CD14-positive monocyte (primary cell): Measurements from ENCODE around the gene LRP8. TPM values are rescaled to one million over a fixed set of nuclear protein-coding genes. Genes with fewer than 3 reads are reported as not detected.

Experiments used
- DNase-seq, 3 donors: peaks; one replicate each; pipeline ENCODE4 v3.0.0-alpha.2; 2011 to 2022
- H2AFZ ChIP-seq: 2 replicates; pipeline ENCODE4 v1.6.0; 2012; ENCODE audit warnings: mild to moderate bottlenecking, low read depth, low read length, inconsistent platforms; ENCODE audit not compliant: insufficient read depth, poor library complexity, severe bottlenecking
- H3K27ac ChIP-seq, 2 donors: 1 replicate in 1 of 2; 2 replicates in 1 of 2; pipeline ENCODE4 v1.5.1; 2012 to 2013; ENCODE audit warnings: low read length in 2 of 2, control low read depth in 1 of 2, inconsistent platforms in 1 of 2, low read depth in 1 of 2, mild to moderate bottlenecking in 1 of 2
- H3K27me3 ChIP-seq, 2 donors: one replicate each; pipeline versions ENCODE4 v1.6.0 to v1.6.1; 2011 to 2013; ENCODE audit warnings: low read length in 2 of 2; ENCODE audit not compliant: control insufficient read depth in 2 of 2, insufficient read depth in 2 of 2
- H3K36me3 ChIP-seq, 2 donors: replicated peaks in 1 of 2; 1 replicate in 1 of 2; 2 replicates in 1 of 2; pipeline versions ENCODE4 v1.5.1 to v1.6.1; 2012 to 2013; ENCODE audit warnings: low read length in 2 of 2, control low read depth in 1 of 2, inconsistent platforms in 1 of 2, mild to moderate bottlenecking in 1 of 2; ENCODE audit not compliant: insufficient read depth in 2 of 2, control insufficient read depth in 1 of 2
- H3K4me1 ChIP-seq, 2 donors: 1 replicate in 1 of 2; 2 replicates in 1 of 2; pipeline versions ENCODE4 v1.5.1 to v1.6.1; 2012 to 2013; ENCODE audit warnings: low read length in 2 of 2, control low read depth in 1 of 2, inconsistent platforms in 1 of 2, mild to moderate bottlenecking in 1 of 2, moderate library complexity in 1 of 2; ENCODE audit not compliant: insufficient read depth in 2 of 2, control insufficient read depth in 1 of 2
- H3K4me2 ChIP-seq: replicated peaks from 2 replicates; pipeline ENCODE3; 2012; ENCODE audit warnings: low read length, moderate library complexity, mild to moderate bottlenecking; ENCODE audit not compliant: poor library complexity, severe bottlenecking; ENCODE audit errors: extremely low read depth
- H3K4me3 ChIP-seq, 3 experiments: fragments of 200-600 bp in 1 of 3; sonication (generic) in 1 of 3; replicated peaks in 1 of 3; 1 replicate in 2 of 3; 2 replicates in 1 of 3; pipeline ENCODE4 v1.5.1; 2011 to 2013; ENCODE audit warnings: low read length in 3 of 3, mild to moderate bottlenecking in 3 of 3, control low read depth in 2 of 3, low read depth in 2 of 3, inconsistent platforms in 1 of 3, moderate library complexity in 1 of 3
- H3K79me2 ChIP-seq: 2 replicates; pipeline ENCODE4 v1.6.0; 2012; ENCODE audit warnings: mild to moderate bottlenecking, control low read depth, inconsistent platforms, low read length, moderate library complexity; ENCODE audit not compliant: insufficient read depth
- H3K9ac ChIP-seq: 2 replicates; pipeline ENCODE4 v1.6.0; 2017; ENCODE audit warnings: low read length, mild to moderate bottlenecking; ENCODE audit not compliant: insufficient read depth, poor library complexity, severe bottlenecking
- H3K9me3 ChIP-seq, 2 donors: replicated peaks in 1 of 2; 1 replicate in 1 of 2; 2 replicates in 1 of 2; pipeline versions ENCODE4 v1.5.1 to v1.6.1; 2012 to 2013; ENCODE audit warnings: low read length in 2 of 2, control low read depth in 1 of 2; ENCODE audit not compliant: control insufficient read depth in 1 of 2, insufficient read depth in 1 of 2
- H4K20me1 ChIP-seq: 2 replicates; pipeline ENCODE4 v1.6.0; 2012; ENCODE audit warnings: mild to moderate bottlenecking, low read length, control low read depth, moderate library complexity; ENCODE audit not compliant: insufficient read depth
- H3K27ac Mint-ChIP-seq, 7 donors: one replicate each; pipeline ENCODE4 v1.8.0; 2020; ENCODE audit warnings: mild to moderate bottlenecking in 7 of 7, mixed read lengths in 7 of 7, moderate library complexity in 6 of 7, inconsistent platforms in 2 of 7
- H3K27me3 Mint-ChIP-seq, 3 donors: one replicate each; pipeline ENCODE4 v1.8.0; 2021 to 2022; ENCODE audit warnings: low read depth in 3 of 3, mild to moderate bottlenecking in 3 of 3, mixed read lengths in 3 of 3, moderate library complexity in 3 of 3, inconsistent platforms in 1 of 3
- H3K36me3 Mint-ChIP-seq, 2 donors: one replicate each; pipeline ENCODE4 v1.8.0; 2020; ENCODE audit warnings: mixed read lengths in 2 of 2, inconsistent platforms in 1 of 2, mild to moderate bottlenecking in 1 of 2
- H3K4me1 Mint-ChIP-seq: one replicate; pipeline ENCODE4 v1.8.0; 2020; ENCODE audit warnings: mild to moderate bottlenecking, mixed read lengths
- H3K4me3 Mint-ChIP-seq, 2 donors: one replicate each; pipeline ENCODE4 v1.8.0; 2020; ENCODE audit warnings: mild to moderate bottlenecking in 2 of 2, mixed read lengths in 2 of 2, moderate library complexity in 1 of 2
- H3K9me3 Mint-ChIP-seq, 7 donors: one replicate each; pipeline ENCODE4 v1.8.0; 2020 to 2022; ENCODE audit warnings: mixed read lengths in 7 of 7, mild to moderate bottlenecking in 6 of 7, moderate library complexity in 6 of 7, inconsistent platforms in 2 of 7
- WGBS: methylation state at CpG from one replicate; pipeline ENCODE4 v1.1.5; 2013; ENCODE audit warnings: missing lambda C conversion rate; ENCODE audit not compliant: insufficient coverage; 5-methylcytosine and 5-hydroxymethylcytosine counted together
- intact Hi-C, 2 donors: fragments of 100-400 bp; cut with micrococcal nuclease; formaldehyde crosslinking; loops; one replicate each; pipeline versions ENCODE4 v1.15.0 to v1.15.1; 2023
- polyA plus RNA-seq, 3 donors: library from polyadenylated mRNA; depleted of rRNA in 1 of 3; unstranded in 2 of 3; stranded (reverse) in 1 of 3; fragments of 300-500 nt in 2 of 3; fragments of >200 nt in 1 of 3; fragmentation: Illumina TruSeq in 2 of 3; gene quantifications; 1 replicate in 2 of 3; 2 replicates in 1 of 3; pipeline ENCODE4 v1.2.3, GENCODE V29; 2012 to 2021
- TF ChIP-seq, protein P1 (sequence below): fragments of 200-600 bp; IDR thresholded peaks from one replicate; pipeline ENCODE4 v1.8.0; 2022; ENCODE audit warnings: antibody characterized with exemption, mild to moderate bottlenecking

Gene LRP8
- polyA plus RNA-seq, 3 donors, result 0.76 to 11.3 (median 0.95) TPM

DNA sequence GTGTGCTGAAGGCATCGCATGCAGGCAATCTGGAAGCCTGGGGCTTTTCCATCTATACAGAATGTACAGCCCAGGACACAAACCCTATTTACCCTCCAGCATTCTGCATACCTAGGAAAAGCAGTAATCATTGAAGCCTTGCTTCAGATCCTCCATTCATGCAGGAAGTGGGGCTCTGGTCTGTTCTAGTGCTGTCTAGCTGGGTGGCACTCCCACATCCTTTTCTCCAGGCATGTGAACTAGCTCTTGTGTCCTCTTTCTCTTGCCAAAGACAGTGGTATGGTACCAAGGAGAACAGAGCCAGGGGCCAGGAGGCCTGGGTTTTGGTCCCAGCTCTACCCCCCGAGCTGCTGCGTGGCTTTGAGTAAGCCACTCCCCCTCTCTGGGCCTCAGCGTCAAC lies 21.7 kb downstream of the LRP8 start:
- 100% methylated on average over 2 of the region's 4 CpGs for WGBS
- Histone ChIP-seq H3K4me2 (no peak overlapping the region), H3K9ac (no peak overlapping the region), H3K79me2 (peaks cover 18% of the 10 kb centered on the region), H3K27ac (peak overlapping the region in 1 of 2 donors; percentile 16), H3K27me3 (no peaks in the 10 kb centered on the region), H3K4me1 (no peaks in the 10 kb centered on the region), H3K4me3 (no peak overlapping the region), H2AFZ (no peak overlapping the region), H3K9me3 (no peaks in the 10 kb centered on the region), H4K20me1 (no peaks in the 10 kb centered on the region), H3K36me3 (peaks cover 6 to 27% of the 10 kb centered on the region in 2 donors)
- H3K36me3 Mint-ChIP-seq, result peaks cover 10 to 53% of the 10 kb centered on the region in 2 donors
- TF ChIP-seq, protein P1, sequence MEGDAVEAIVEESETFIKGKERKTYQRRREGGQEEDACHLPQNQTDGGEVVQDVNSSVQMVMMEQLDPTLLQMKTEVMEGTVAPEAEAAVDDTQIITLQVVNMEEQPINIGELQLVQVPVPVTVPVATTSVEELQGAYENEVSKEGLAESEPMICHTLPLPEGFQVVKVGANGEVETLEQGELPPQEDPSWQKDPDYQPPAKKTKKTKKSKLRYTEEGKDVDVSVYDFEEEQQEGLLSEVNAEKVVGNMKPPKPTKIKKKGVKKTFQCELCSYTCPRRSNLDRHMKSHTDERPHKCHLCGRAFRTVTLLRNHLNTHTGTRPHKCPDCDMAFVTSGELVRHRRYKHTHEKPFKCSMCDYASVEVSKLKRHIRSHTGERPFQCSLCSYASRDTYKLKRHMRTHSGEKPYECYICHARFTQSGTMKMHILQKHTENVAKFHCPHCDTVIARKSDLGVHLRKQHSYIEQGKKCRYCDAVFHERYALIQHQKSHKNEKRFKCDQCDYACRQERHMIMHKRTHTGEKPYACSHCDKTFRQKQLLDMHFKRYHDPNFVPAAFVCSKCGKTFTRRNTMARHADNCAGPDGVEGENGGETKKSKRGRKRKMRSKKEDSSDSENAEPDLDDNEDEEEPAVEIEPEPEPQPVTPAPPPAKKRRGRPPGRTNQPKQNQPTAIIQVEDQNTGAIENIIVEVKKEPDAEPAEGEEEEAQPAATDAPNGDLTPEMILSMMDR, result no peak
- no peak overlapping the region for H3K4me3 Mint-ChIP-seq
- H3K27ac Mint-ChIP-seq, result peak overlapping the region in 4 of 7 donors; percentile 9 to 83 (median 58)
- intact Hi-C loops, result loop anchor here in 1 of 2 donors (5.0 kb wide), 1 partner anchor 386 kb away; no protein-coding TSS in a partner anchor
- H3K27me3 Mint-ChIP-seq, result no peaks in the 10 kb centered on the region
- no peaks in the 10 kb centered on the region for H3K4me1 Mint-ChIP-seq
- DNase-seq, result no peak
- no peaks in the 10 kb centered on the region for H3K9me3 Mint-ChIP-seq

DNA sequence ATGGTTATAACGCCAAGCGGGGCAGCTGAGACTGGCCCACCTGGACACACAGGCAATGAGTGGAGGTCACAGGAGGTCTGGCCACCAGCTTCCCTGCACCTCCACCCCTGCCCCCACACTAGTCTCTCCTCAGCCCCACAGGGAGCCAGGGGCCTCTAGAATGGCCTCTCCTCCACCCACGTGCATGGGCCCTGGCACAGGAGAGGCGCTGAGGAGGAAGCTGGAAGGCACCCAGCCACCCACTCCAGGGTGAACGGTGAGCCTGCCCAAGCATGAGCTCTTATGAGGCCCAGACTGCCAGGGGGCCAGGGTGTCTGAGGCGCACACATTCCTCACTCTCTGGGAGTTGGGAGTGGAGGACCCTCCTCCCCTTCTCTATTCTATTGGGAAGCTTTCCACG lies 22.2 kb downstream of the LRP8 start:
- Histone ChIP-seq H2AFZ (no peak overlapping the region), H3K27ac (no peak overlapping the region), H3K4me3 (no peak overlapping the region), H3K36me3 (peaks cover 6 to 27% of the 10 kb centered on the region in 2 donors), H3K4me2 (no peak overlapping the region), H3K27me3 (no peaks in the 10 kb centered on the region), H4K20me1 (no peaks in the 10 kb centered on the region), H3K4me1 (no peaks in the 10 kb centered on the region), H3K79me2 (peaks cover 18% of the 10 kb centered on the region), H3K9ac (no peak overlapping the region), H3K9me3 (no peaks in the 10 kb centered on the region)
- DNase-seq, result no peak
- peaks cover 10 to 56% of the 10 kb centered on the region in 2 donors for H3K36me3 Mint-ChIP-seq
- WGBS, result 96% methylated on average over 5 of the region's 7 CpGs
- no peaks in the 10 kb centered on the region for H3K9me3 Mint-ChIP-seq
- H3K27ac Mint-ChIP-seq, result peak overlapping the region in 4 of 7 donors; percentile 9 to 83 (median 58)
- H3K4me1 Mint-ChIP-seq, result no peaks in the 10 kb centered on the region
- H3K27me3 Mint-ChIP-seq, result no peaks in the 10 kb centered on the region
- TF ChIP-seq, protein P1, result no peak
- intact Hi-C loops, result loop anchor here in 1 of 2 donors (5.0 kb wide), 1 partner anchor 387 kb away; no protein-coding TSS in a partner anchor
- no peak overlapping the region for H3K4me3 Mint-ChIP-seq
